HEK293T (cell line): ENCODE measurements around the gene MYO16.

ENCODE experiments used
- FOXK2 ChIP-seq: fragments of 450-650 bp; IDR thresholded peaks from 2 replicates; pipeline ENCODE4 v1.6.1; 2016; ENCODE audit warnings: mild to moderate bottlenecking
- SP1 ChIP-seq: fragments of 450-650 bp; IDR thresholded peaks from 2 replicates; pipeline ENCODE4 v1.6.1; 2017
- TARDBP ChIP-seq: fragments of 450-650 bp; IDR thresholded peaks from 2 replicates; pipeline ENCODE4 v1.6.1; 2016

- TF ChIP-seq FOXK2 = no peak
- TF ChIP-seq TARDBP = no peak
- TF ChIP-seq SP1 = no peak
Measured at GRCh38 chr13:108926862-108927261, 297.5 kb downstream of the MYO16 start.
